Measurements from ENCODE around the gene MADD.

The MADD gene

DNA sequence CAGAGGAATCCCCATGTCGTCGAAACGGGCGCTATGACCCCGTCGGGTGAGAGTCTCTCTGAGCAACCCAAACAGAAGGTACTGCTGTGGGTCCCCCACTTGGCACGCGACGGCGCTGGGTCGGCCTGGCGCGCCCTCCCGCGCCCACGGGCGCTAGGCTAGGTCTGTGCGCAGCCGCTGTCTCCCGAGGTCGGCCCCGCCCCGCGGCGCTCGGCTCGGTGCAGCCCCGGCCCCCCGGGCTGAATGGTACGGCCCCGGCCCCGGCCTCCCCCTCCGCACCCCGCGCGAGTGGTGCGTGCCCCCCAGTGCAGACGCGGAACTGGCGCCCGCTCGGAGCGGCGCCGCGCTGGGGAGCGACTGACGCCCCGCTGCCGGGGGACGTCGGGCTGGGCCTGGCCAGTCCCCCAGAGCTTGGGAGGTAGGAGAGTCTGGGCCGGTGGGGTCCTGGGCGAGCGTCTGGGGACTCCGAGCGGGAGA is at the start of gene MADD:
Gene MADD, plus strand, starts transcription at position 305 of the 477 bp plus-strand sequence.
- peak within 1 kb of the TSS; percentile 85 for H3K4me3 ChIP-seq (ENCODE audit: low read depth, low read length)

GRCh38 chr11:47220401-47220821 is 49.5 kb upstream of the MADD start:
- H3K4me3 ChIP-seq (ENCODE audit: low read depth, low read length): no peak overlapping the region

DNA sequence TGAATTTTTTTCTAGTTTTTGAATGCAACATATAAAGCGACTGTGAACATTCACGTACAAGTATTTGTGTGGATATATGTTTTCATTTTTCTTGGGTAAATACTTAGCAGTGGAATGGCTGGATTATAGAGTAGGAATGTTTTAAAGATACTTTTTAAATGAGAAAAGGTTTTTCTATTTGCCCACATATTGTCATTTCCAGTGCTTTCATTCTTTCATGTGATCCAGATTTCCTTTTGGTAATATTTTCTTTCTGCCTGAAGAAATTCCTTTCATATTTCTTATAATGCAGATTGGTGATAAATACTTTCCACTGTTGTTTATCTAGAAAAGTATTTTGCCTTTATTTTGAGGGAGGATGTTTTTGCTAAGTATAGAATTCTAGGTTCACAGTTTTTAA is 47.2 kb upstream of the MADD start:
- no peak overlapping the region for H3K4me3 ChIP-seq (ENCODE audit: low read depth, low read length)

DNA sequence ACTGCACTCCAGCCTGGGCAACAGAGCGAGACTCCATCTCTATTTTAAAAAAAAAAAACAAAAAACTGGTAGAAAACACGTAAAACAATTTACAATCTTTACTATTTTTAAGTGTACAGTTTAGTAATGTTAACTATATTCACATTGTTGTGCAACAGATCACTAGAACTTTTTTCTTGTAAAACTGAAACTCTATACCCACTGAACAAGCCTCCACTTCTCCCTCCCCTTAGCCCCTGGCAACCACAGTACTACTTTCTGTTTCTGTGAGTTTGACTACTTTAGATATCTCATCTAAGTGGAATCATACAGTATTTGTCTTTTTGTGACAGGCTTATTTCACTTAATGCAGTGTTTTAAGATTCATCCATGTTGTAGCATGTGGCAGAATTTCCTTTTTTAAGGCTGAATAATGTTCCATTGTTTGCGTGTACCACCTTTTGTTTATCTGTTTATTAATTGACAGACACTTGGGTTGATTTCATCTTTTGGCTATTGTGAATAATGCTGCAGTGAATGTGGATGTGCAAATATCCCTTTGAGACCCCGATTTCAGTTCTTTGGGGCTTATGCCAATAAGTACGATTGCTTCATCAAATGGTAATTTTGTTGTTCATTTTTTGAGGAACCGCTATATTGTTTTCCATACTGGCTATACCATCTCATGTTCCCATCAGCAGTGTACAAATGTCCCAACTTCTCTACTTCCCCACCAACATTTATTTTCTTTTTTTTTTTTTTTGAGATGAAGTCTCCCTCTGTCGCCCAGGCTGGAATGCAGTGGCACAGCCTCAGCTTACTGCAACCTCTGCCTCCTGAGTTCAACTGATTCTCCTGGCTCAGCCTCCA is 44.2 kb upstream of the MADD start:
- no peak overlapping the region for H3K4me3 ChIP-seq (ENCODE audit: low read depth, low read length)

GRCh38 chr11:47229161-47229560 is 40.8 kb upstream of the MADD start:
- H3K4me3 ChIP-seq (ENCODE audit: low read depth, low read length): no peak overlapping the region

- no peak overlapping the region for H3K4me3 ChIP-seq (ENCODE audit: low read depth, low read length)
These were observed 36.9 kb upstream of the MADD start for GRCh38 chr11:47233051-47233450.

DNA sequence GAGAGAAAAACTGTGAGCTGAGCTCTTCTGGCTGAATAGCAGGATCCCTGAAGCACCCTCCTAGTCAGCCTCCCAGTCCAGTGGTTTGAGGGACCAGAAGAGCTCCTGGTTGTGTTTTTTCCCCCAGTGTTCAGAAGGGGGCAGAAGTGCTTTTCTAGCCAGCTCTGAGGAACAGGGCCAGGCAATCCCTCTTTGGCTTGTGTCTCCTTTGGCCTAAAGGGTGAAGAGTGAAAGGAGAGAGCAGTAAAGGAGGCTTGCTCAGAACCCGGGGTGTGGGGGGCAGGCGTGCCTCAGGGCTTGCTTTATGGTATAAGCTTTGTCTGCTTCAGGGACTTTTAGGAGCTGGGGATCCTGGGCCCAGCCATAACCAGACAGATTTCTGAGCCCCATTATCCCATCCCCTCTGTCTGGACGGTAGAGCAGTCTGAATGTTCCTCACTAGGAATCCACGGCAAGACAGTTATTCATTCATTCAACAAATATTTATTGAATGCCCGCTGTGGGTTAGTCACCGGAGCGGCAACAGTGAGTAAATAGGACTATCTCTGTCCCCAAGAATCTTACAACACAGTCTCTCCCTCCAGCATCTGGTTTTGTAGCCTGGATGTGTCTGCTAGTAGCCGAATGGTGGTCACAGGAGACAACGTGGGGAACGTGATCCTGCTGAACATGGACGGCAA is 35.8 kb upstream of the MADD start:
- H3K4me3 ChIP-seq (ENCODE audit: low read depth, low read length): no peak overlapping the region

GRCh38 chr11:47234669-47235100 is 35.2 kb upstream of the MADD start:
- no peak overlapping the region for H3K4me3 ChIP-seq (ENCODE audit: low read depth, low read length)

DNA sequence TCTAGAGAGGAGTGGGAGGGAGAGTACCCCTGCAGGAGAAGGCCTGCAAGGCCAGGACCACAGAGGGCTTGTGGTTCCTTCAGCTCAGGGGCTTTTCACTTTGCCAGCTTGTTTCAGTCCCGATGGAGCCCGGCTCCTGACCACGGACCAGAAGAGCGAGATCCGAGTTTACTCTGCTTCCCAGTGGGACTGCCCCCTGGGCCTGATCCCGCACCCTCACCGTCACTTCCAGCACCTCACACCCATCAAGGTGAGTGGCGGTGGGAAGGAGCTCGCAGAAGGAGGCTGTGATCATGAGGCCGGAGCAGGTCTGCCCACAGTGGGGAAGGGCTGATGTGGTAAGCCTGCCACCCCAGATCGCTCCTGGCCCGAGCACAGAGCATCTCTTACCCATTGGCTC is 34.8 kb upstream of the MADD start:
- H3K4me3 ChIP-seq (ENCODE audit: low read depth, low read length): no peak overlapping the region

GRCh38 chr11:47236482-47236881 is 33.5 kb upstream of the MADD start:
- no peak overlapping the region for H3K4me3 ChIP-seq (ENCODE audit: low read depth, low read length)

GRCh38 chr11:47239852-47240251 is 30.1 kb upstream of the MADD start:
- H3K4me3 ChIP-seq (ENCODE audit: low read depth, low read length): no peak overlapping the region

DNA sequence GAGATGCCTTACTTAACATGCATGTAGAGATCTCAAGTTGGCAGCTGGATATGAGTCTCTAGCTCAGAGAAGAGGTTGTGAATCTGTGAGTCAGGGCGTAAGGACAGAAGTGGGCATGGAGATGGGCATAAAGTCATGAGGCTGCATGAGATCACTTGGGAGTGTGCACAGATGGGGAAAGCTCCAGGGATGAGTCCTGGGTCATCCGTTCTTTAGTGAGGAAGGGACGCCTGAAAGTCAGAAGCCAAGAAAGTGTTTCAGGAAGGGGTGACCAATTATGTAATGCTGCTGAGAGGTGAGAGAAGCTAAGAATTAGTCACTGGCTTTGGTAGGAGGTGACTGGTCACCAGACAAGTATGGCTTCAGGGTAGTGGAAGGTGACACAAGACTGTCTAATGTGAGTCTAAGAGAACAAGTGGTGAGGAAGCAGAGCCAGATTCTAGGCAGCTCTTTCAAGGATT is 28.1 kb upstream of the MADD start:
- H3K4me3 ChIP-seq (ENCODE audit: low read depth, low read length): no peak overlapping the region

- no peak overlapping the region for H3K4me3 ChIP-seq (ENCODE audit: low read depth, low read length)
These were observed 27.2 kb upstream of the MADD start for GRCh38 chr11:47242596-47243192.

GRCh38 chr11:47243454-47243853 is 26.5 kb upstream of the MADD start:
- no peak overlapping the region for H3K4me3 ChIP-seq (ENCODE audit: low read depth, low read length)

DNA sequence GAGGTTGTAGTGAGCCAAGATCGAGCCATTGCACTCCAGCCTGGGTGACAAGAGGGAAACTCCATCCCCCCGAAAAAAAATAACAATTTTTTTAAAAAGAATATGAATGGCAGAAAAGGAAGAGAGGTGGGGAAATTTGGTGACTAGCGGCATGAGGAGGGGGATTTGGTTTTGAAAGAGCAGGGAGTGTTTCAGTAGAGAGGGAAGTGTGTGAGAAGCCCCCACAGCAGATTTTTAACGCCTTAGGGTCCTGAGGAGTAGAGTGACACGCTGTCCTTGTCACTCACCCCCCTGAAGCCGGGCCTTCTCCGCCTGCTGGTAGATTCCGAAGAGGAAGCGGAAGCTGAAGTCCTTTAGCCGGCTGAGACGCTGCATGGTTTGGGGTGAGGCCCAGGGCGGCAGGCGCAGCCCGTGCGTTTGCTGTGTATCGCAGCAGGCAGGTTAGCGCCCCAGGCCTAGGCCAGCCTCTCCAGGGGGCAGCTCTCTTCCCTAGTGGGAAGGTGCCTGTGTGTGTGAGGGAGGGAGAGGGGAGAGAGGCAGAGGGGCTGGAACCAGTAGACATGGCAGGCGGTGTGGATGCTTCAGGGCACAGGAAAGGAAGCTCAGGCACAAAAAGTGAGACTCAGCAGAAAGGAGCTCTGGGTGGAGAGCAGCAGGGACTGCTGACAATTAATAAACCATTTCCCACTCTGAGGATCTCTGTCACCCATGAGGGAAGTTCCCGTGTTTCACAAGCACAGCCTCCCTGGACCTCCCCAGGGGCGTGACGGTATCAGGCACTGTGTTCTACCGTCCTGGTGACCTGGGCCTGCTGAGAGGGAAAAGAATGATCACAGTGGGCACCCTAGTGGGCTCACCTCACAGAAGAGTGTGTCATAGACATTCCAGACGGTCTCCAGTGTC is 25.2 kb upstream of the MADD start:
- H3K4me3 ChIP-seq (ENCODE audit: low read depth, low read length): no peak overlapping the region

GRCh38 chr11:47245611-47246357 is 24.1 kb upstream of the MADD start:
- no peak overlapping the region for H3K4me3 ChIP-seq (ENCODE audit: low read depth, low read length)

- no peak overlapping the region for H3K4me3 ChIP-seq (ENCODE audit: low read depth, low read length)
These were observed 22.4 kb upstream of the MADD start for GRCh38 chr11:47247502-47247901.

- H3K4me3 ChIP-seq (ENCODE audit: low read depth, low read length): peak overlapping the region; percentile 99
These were observed 21.6 kb upstream of the MADD start for GRCh38 chr11:47248304-47248663.

GRCh38 chr11:47248664-47249377 is 21.1 kb upstream of the MADD start, which contains the start of gene ACP2:
Gene ACP2 (minus strand): TSS chr11:47248814. CDS start chr11:47248789, 25 bp downstream.
- H3K4me3 ChIP-seq (ENCODE audit: low read depth, low read length): peak within 1 kb of the TSS; percentile 99

Measured in iPS-11a (cell line).